ENCODE data around the gene TBX18.

DNA sequence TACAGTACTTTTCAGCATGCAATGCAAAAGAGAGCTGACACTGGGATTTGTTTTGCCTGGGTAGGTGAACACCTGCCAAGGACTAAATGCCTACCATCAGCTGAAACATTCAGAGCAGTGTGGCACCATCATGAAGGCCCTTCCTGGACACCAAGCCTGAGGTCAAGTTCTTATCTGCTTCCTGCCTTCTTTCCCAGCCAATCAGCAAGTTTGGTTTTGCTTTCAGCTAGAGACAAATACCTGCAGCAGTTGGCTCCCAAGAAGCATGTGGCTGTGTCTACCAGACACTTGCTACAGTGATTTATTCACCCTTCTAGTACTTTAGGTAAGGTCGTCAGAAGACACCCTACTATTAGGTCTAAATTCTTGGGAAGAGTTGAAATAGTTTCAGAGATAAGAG, 112.8 kb downstream of the TBX18 start:
- TF ChIP-seq ZNF274 (IDR thresholded peaks at IDR 0.05; ENCODE audit: low read depth, low read length) (no peak), YY1 (IDR thresholded peaks at IDR 0.05; ENCODE audit: insufficient read depth, insufficient read length) (no peak)
